Thyroid gland (tissue), 4 donors: ENCODE measurements around the gene ZNF280B.

Source experiments
- CTCF ChIP-seq, 6 experiments: fragments of 200-600 bp in 3 of 6; fragments of 450-650 bp in 3 of 6; sonication (generic) in 3 of 6; IDR thresholded peaks; one replicate each; pipeline ENCODE4 v1.5.1; 2016 to 2019; ENCODE audit warnings: antibody characterized with exemption in 6 of 6, mild to moderate bottlenecking in 2 of 6, inconsistent platforms in 1 of 6, moderate library complexity in 1 of 6
- POLR2A ChIP-seq, 2 donors: fragments of 450-650 bp; IDR thresholded peaks; one replicate each; pipeline ENCODE4 v1.6.1; 2017; ENCODE audit warnings: antibody characterized with exemption in 2 of 2, mild to moderate bottlenecking in 2 of 2, moderate library complexity in 1 of 2

DNA sequence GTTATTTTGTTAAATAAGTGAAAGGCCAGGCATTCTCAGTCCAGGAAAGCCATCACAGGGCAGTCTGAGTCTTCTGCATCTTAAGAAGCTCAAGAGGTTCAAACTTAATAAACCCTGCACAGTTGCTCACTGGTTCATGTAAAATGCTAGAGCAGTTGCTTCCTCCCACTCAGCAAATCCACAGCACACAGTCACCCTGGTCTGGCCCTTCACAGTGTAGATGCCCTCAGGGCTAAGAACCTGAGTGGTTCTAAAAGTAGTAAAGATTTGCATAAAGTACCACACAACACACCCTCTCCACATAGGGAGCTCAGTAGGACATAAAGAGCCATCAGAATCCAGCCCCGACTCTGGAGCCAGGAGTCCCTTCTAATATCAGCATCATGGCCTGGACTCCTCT lies 58.7 kb downstream of the ZNF280B start:
- TF ChIP-seq POLR2A (IDR thresholded peaks at IDR 0.05), result no peak
- TF ChIP-seq CTCF (IDR thresholded peaks at IDR 0.05), result no peak
